Fibroblast of pulmonary artery (primary cell): ENCODE data around the gene TAF4B.

Source experiments
- DNase-seq: peaks from one replicate; pipeline ENCODE4 v3.0.0-alpha.2; 2010; ENCODE audit warnings: low read depth
- H3K4me3 ChIP-seq: replicated peaks from 2 replicates; pipeline ENCODE4 v1.5.1; 2011; ENCODE audit warnings: low read depth, mild to moderate bottlenecking, control low read depth, low read length, moderate library complexity
- CTCF ChIP-seq: IDR thresholded peaks from 2 replicates; pipeline ENCODE4 v1.5.1; 2011; ENCODE audit warnings: mild to moderate bottlenecking, control low read depth, low read length, inconsistent platforms; ENCODE audit errors: missing control alignments

Gene TAF4B

GRCh38 chr18:26215247-26215970 lies 10.8 kb upstream of the TAF4B start:
- no peak overlapping the region for H3K4me3 ChIP-seq
- TF ChIP-seq CTCF = no peak
- no peak for DNase-seq

DNA sequence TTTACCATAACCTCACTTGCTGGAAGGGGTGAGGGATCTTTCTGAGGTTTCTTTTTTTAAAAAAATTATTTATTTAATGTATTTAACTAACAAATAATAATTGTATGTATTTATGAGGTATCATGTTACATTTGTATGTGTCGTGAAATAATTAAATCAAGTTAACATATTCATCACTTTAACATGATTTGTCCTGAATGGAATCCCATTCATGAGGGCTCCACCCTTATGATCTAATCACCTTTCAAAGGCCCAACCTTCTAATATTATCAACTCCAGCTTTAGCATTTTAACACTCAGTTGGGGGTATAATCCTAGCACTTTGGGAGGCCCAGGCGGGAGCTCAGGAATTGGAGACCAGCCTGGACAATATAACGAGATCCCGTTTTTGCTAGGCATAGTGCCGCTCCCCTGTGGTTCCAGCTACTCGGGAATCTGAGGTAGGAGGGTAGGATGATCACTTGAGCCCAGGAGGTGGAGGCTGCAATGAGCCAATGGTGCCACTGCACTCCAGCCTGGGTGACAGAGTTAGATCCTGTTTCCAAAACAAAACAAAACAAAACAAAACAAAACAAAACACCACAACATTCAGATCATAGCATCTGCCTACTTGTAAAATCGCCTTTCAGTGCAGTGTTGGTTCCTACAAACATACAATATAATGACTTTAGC lies 1.1 kb upstream of the TAF4B start:
- H3K4me3 ChIP-seq = no peak overlapping the region
- no peak for TF ChIP-seq CTCF
- DNase-seq = no peak

DNA sequence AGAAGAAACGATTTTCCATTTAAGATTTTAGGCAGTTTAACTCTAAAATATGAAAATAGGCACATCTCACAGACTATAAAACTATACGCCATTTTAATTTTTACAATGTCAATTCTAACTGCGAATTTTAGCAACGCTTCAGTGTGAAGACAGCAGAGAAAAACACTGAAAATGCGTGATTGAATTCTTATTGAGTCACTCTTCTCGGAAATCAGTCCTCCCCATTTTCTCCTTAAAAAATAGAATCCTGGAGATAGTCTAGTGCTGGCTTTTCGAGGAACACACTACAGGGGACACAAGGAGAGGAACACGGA lies 373 bp upstream of the TAF4B start:
- peak overlapping the region; percentile 78 for H3K4me3 ChIP-seq
- TF ChIP-seq CTCF = no peak
- DNase-seq = no peak

DNA sequence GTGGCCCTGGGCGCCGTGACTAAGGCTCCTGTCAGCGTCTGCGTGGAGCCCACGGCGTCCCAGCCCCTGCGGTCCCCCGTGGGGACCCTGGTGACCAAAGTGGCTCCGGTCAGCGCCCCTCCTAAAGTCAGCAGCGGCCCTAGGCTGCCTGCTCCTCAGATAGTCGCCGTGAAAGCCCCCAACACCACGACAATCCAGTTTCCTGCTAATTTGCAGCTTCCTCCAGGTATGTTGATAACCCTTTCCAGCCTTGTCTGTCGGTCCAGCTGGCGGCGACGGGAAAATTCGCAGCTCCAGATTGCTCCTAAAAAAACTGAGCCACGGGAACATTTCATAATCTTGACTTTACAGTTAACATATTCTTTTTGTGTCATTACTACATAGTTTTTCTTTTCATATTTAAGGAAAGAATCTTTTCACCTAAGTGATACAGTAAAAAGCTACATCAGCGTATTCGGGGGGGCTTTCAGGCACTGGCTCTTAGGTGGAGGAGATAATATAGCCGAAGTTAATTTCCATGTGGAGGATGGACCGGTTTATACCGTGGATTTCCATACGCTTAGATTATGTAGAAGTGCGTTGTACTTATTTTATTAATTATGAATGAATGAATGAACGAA lies 916 bp downstream of the TAF4B start:
- peak overlapping the region; percentile 78 for H3K4me3 ChIP-seq
- peak; percentile 16 for DNase-seq

GRCh38 chr18:26228562-26229260 lies 2.5 kb downstream of the TAF4B start:
- H3K4me3 ChIP-seq = no peak overlapping the region
- TF ChIP-seq CTCF = no peak
- no peak for DNase-seq

More for the DNA sequence above, 916 bp downstream of the TAF4B start:
- TF ChIP-seq CTCF = no peak

DNA sequence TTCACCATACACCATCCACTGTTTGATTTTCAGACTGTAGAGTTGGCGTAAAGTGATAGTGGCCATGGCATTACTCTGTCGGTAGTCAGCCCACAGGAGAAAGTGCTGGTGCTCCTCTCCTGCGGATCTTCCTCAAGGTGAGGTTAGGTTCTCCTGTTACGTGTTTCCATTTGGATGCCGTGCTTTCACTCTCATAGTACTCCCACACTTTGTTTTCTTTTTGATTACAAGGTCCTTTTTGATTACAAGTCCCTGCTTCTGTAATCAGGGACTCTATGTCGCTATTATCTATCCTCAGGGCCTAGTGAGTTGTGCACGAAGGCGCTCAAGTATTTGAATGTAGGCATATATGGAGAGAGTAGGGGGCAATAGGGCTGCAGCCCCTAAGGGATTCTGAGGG lies 4.3 kb downstream of the TAF4B start:
- DNase-seq = no peak
- no peak overlapping the region for H3K4me3 ChIP-seq
- TF ChIP-seq CTCF = no peak
